Sigmoid colon (tissue), 7 donors: ENCODE data around the gene TPPP3. TPM values are rescaled to one million over a fixed set of nuclear protein-coding genes. Genes with fewer than 3 reads are reported as not detected.

ENCODE experiments used
- DNase-seq: peaks from one replicate; pipeline ENCODE4 v3.0.0-alpha.2; 2019
- H3K27ac ChIP-seq, 4 donors: fragments of 200-600 bp; sonication (generic); one replicate each; pipeline ENCODE4 v1.5.1; 2016 to 2019; ENCODE audit warnings: mild to moderate bottlenecking in 1 of 4
- H3K27me3 ChIP-seq, 3 donors: fragments of 200-600 bp; sonication (generic); one replicate each; pipeline ENCODE4 v1.5.1; 2019; ENCODE audit warnings: mild to moderate bottlenecking in 1 of 3
- H3K36me3 ChIP-seq, 4 donors: fragments of 200-600 bp; sonication (generic); one replicate each; pipeline ENCODE4 v1.5.1; 2016 to 2019
- H3K4me1 ChIP-seq, 4 donors: fragments of 200-600 bp; sonication (generic); one replicate each; pipeline ENCODE4 v1.5.1; 2017 to 2019
- H3K4me3 ChIP-seq, 4 donors: fragments of 200-600 bp; sonication (generic); one replicate each; pipeline ENCODE4 v1.5.1; 2017 to 2019; ENCODE audit warnings: mild to moderate bottlenecking in 2 of 4, moderate library complexity in 1 of 4
- H3K9me3 ChIP-seq, 4 donors: fragments of 200-600 bp in 3 of 4; sonication (generic) in 3 of 4; one replicate each; pipeline versions ENCODE4 v1.5.1 to v1.6.1; 2013 to 2019
- CTCF ChIP-seq, 4 experiments: fragments of 450-650 bp in 3 of 4; fragments of 200-600 bp in 1 of 4; IDR thresholded peaks; one replicate each; pipeline ENCODE4 v1.5.1; 2016 to 2019; ENCODE audit warnings: antibody characterized with exemption in 4 of 4, mild to moderate bottlenecking in 3 of 4, moderate library complexity in 2 of 4
- EP300 ChIP-seq, 4 donors: sonication (generic); formaldehyde crosslinking; IDR thresholded peaks; one replicate each; pipeline ENCODE4 v1.6.1; 2017; ENCODE audit warnings: antibody characterized with exemption in 4 of 4
- POLR2A ChIP-seq, 2 donors: fragments of 450-650 bp; IDR thresholded peaks; one replicate each; pipeline ENCODE4 v1.6.1; 2016; ENCODE audit warnings: antibody characterized with exemption in 2 of 2, mild to moderate bottlenecking in 2 of 2, moderate library complexity in 2 of 2
- POLR2AphosphoS5 ChIP-seq, 4 donors: sonication (generic); formaldehyde crosslinking; IDR thresholded peaks; one replicate each; pipeline ENCODE4 v1.6.1; 2017; ENCODE audit warnings: antibody characterized with exemption in 4 of 4
- WGBS, 2 donors: extraction: QIAGEN DNeasy Blood & Tissue Kit; methylation state at CpG; one replicate each; pipeline ENCODE4 v1.1.7; 2013; 5-methylcytosine and 5-hydroxymethylcytosine counted together
- intact Hi-C: fragments of 100-400 bp; cut with DNase I; formaldehyde crosslinking; loops from one replicate; pipeline ENCODE4 v1.15.1; 2023
- polyA plus RNA-seq, 3 donors: library from polyadenylated mRNA; stranded (reverse); fragments of 200-250 nt; gene quantifications; one replicate each; pipeline ENCODE4 v1.2.3, GENCODE V29; 2013
- small RNA-seq, 3 donors: library from RNA; depleted of rRNA; stranded (forward); fragments of <200 nt; gene quantifications; one replicate each; pipeline ENCODE3, GENCODE V24; 2016
- total RNA-seq, 4 donors: library from RNA; depleted of rRNA; stranded (reverse); fragments of >200 nt; gene quantifications; one replicate each; pipeline ENCODE4 v1.1.0, GENCODE V29; 2016
- donor health status: healthy with polysubstance abuse.
- donor health status: Bipolar disorder and iron deficiency.
- donor health status: healthy.

Gene TPPP3
- total and polyA plus RNA-seq, 7 donors: 2.4 to 27.4 (median 13.6) TPM

GRCh38 chr16:67345401-67345800 is 47.9 kb downstream of the TPPP3 start:
- intact Hi-C loops: no loop called here
- Histone ChIP-seq H3K36me3 (no peaks in the 10 kb centered on the region), H3K4me3 (no peak overlapping the region), H3K4me1 (no peaks in the 10 kb centered on the region), H3K27ac (no peak overlapping the region), H3K27me3 (no peaks in the 10 kb centered on the region), H3K9me3 (no peaks in the 10 kb centered on the region)
- DNase-seq: no peak
- 13 to 70% methylated on average over 1 of the region's 1 CpG for WGBS, 2 donors
- TF ChIP-seq POLR2AphosphoS5 (IDR thresholded peaks at IDR 0.05) (no peak), CTCF (IDR thresholded peaks at IDR 0.05) (no peak), EP300 (IDR thresholded peaks at IDR 0.05) (no peak), POLR2A (IDR thresholded peaks at IDR 0.05) (no peak)

- no peak overlapping the region for H3K4me3 ChIP-seq
- no peaks in the 10 kb centered on the region for H3K27me3 ChIP-seq
- no peaks in the 10 kb centered on the region for H3K9me3 ChIP-seq
- no peaks in the 10 kb centered on the region for H3K4me1 ChIP-seq
- WGBS, 2 donors: 92 to 94% methylated on average over 4 of the region's 4 CpGs
- intact Hi-C loops: no loop called here
- no peak for TF ChIP-seq EP300 (IDR thresholded peaks at IDR 0.05)
- no peaks in the 10 kb centered on the region for H3K36me3 ChIP-seq
- DNase-seq: no peak
- H3K27ac ChIP-seq: no peak overlapping the region
Observed at GRCh38 chr16:67342616-67343015, 50.7 kb downstream of the TPPP3 start.

- no peaks in the 10 kb centered on the region for H3K4me1 ChIP-seq
- TF ChIP-seq CTCF (IDR thresholded peaks at IDR 0.05): no peak
- no peak for TF ChIP-seq POLR2A (IDR thresholded peaks at IDR 0.05)
- TF ChIP-seq POLR2AphosphoS5 (IDR thresholded peaks at IDR 0.05): no peak
- TF ChIP-seq EP300 (IDR thresholded peaks at IDR 0.05): no peak
- 92 to 95% methylated on average over 3 of the region's 3 CpGs for WGBS, 2 donors
- no peaks in the 10 kb centered on the region for H3K36me3 ChIP-seq
- H3K27ac ChIP-seq: no peak overlapping the region
- intact Hi-C loops: no loop called here
- no peaks in the 10 kb centered on the region for H3K27me3 ChIP-seq
- no peak for DNase-seq
- no peak overlapping the region for H3K4me3 ChIP-seq
- H3K9me3 ChIP-seq: no peaks in the 10 kb centered on the region
Observed at GRCh38 chr16:67341250-67341649, 52.0 kb downstream of the TPPP3 start.

Small RNA genes within 50 kb of the gene (small RNA-seq; reads per million reads assigned to genes)
- 0 reads per million in 3 donors for gene RNU1-123P

Other genes starting within 250 kb of the TPPP3 start
- 10 to 100 TPM in 3 of 4 donors, 1 to 10 TPM in 1; 8.7 to 18.8 (median 12.2) TPM for gene B3GNT9, start 242.5 kb downstream of the TPPP3 start, total RNA-seq
- gene B3GNT9, start 242.5 kb downstream of the TPPP3 start, polyA plus RNA-seq: 1 to 10 TPM in 2 of 3 donors, under 1 TPM in 1; 0.46 to 4.9 (median 1.2) TPM
- gene TRADD, start 233.6 kb downstream of the TPPP3 start, total RNA-seq: 10 to 100 TPM; 16.1 to 23.2 (median 19.6) TPM
- gene TRADD, start 233.6 kb downstream of the TPPP3 start, polyA plus RNA-seq: 10 to 100 TPM; 23.4 to 30.2 (median 26.4) TPM
- 10 to 100 TPM in 2 of 4 donors, 1 to 10 TPM in 2; 7.5 to 11.8 (median 9.7) TPM for gene FBXL8, start 233.5 kb downstream of the TPPP3 start, total RNA-seq
- 10 to 100 TPM in 2 of 3 donors, 1 to 10 TPM in 1; 4.9 to 19.1 (median 10.8) TPM for gene FBXL8, start 233.5 kb downstream of the TPPP3 start, polyA plus RNA-seq
- 100 to 1,000 TPM in 1 of 4 donors, 10 to 100 TPM in 3; 21.2 to 109 (median 25.8) TPM for gene HSF4, start 228.8 kb downstream of the TPPP3 start, total RNA-seq
- gene HSF4, start 228.8 kb downstream of the TPPP3 start, polyA plus RNA-seq: 10 to 100 TPM in 1 of 3 donors, 1 to 10 TPM in 2; 1.2 to 17.9 (median 3.6) TPM
- 10 to 100 TPM; 23.2 to 36.7 (median 25.9) TPM for gene NOL3, start 223.0 kb downstream of the TPPP3 start, total RNA-seq
- gene NOL3, start 223.0 kb downstream of the TPPP3 start, polyA plus RNA-seq: 10 to 100 TPM; 12.7 to 23.9 (median 13.2) TPM
- gene MATCAP1, start 209.5 kb downstream of the TPPP3 start, total RNA-seq: 10 to 100 TPM in 1 of 4 donors, 1 to 10 TPM in 3; 6.6 to 22.2 (median 9.7) TPM
- gene MATCAP1, start 209.5 kb downstream of the TPPP3 start, polyA plus RNA-seq: 10 to 100 TPM in 1 of 3 donors, 1 to 10 TPM in 2; 3.0 to 30.3 (median 4.8) TPM
- gene EXOC3L1, start 203.4 kb downstream of the TPPP3 start, total RNA-seq: 1 to 10 TPM; 1.1 to 4.4 (median 1.9) TPM
- gene EXOC3L1, start 203.4 kb downstream of the TPPP3 start, polyA plus RNA-seq: 1 to 10 TPM; 2.5 to 8.4 (median 5.4) TPM
- gene E2F4, start 201.3 kb downstream of the TPPP3 start, total RNA-seq: 10 to 100 TPM; 59.9 to 85.9 (median 76.0) TPM
- 10 to 100 TPM; 40.0 to 71.0 (median 51.7) TPM for gene E2F4, start 201.3 kb downstream of the TPPP3 start, polyA plus RNA-seq
- 1 to 10 TPM in 2 of 4 donors, under 1 TPM in 2; 0.14 to 1.7 (median 1.1) TPM for gene ELMO3, start 194.4 kb downstream of the TPPP3 start, total RNA-seq
- 10 to 100 TPM; 31.8 to 41.8 (median 35.1) TPM for gene ELMO3, start 194.4 kb downstream of the TPPP3 start, polyA plus RNA-seq
- 10 to 100 TPM; 15.3 to 31.4 (median 24.2) TPM for gene TMEM208, start 166.4 kb downstream of the TPPP3 start, total RNA-seq
- 100 to 1,000 TPM in 1 of 3 donors, 10 to 100 TPM in 2; 33.0 to 109 (median 36.5) TPM for gene TMEM208, start 166.4 kb downstream of the TPPP3 start, polyA plus RNA-seq
- gene FHOD1, start 146.0 kb downstream of the TPPP3 start, total RNA-seq: 10 to 100 TPM in 2 of 4 donors, 1 to 10 TPM in 2; 6.7 to 17.1 (median 11.5) TPM
- gene FHOD1, start 146.0 kb downstream of the TPPP3 start, polyA plus RNA-seq: 10 to 100 TPM in 1 of 3 donors, 1 to 10 TPM in 2; 4.8 to 25.2 (median 5.5) TPM
- 1 to 10 TPM in 2 of 4 donors, under 1 TPM in 1, not detected in 1; 0.68 to 6.1 (median 1.1) TPM for gene SLC9A5, start 144.5 kb downstream of the TPPP3 start, total RNA-seq
- gene SLC9A5, start 144.5 kb downstream of the TPPP3 start, polyA plus RNA-seq: under 1 TPM in 2 of 3 donors, not detected in 1; 0.46 to 0.99 TPM
- 1 to 10 TPM; 1.4 to 6.2 (median 3.7) TPM for gene PLEKHG4, start 114.0 kb downstream of the TPPP3 start, total RNA-seq
- gene PLEKHG4, start 114.0 kb downstream of the TPPP3 start, polyA plus RNA-seq: 1 to 10 TPM; 3.0 to 7.9 (median 3.5) TPM
- gene KCTD19, start 66.8 kb downstream of the TPPP3 start, total RNA-seq: under 1 TPM in 1 of 4 donors, not detected in 3; under 0.01 TPM
- under 1 TPM in 1 of 3 donors, not detected in 2; 0.04 TPM for gene KCTD19, start 66.8 kb downstream of the TPPP3 start, polyA plus RNA-seq
- gene LRRC36, start 66.7 kb downstream of the TPPP3 start, total RNA-seq: under 1 TPM in 1 of 4 donors, not detected in 3; 0.55 TPM
- gene LRRC36, start 66.7 kb downstream of the TPPP3 start, polyA plus RNA-seq: under 1 TPM in 1 of 3 donors, not detected in 2; 0.74 TPM
- 10 to 100 TPM; 12.7 to 18.3 (median 16.1) TPM for gene ZDHHC1, start 23.0 kb upstream of the TPPP3 start, total RNA-seq
- gene ZDHHC1, start 23.0 kb upstream of the TPPP3 start, polyA plus RNA-seq: 1 to 10 TPM; 4.2 to 6.6 (median 4.4) TPM
- 1 to 10 TPM in 2 of 4 donors, under 1 TPM in 1, not detected in 1; 0.14 to 3.9 (median 1.4) TPM for gene HSD11B2, start 37.6 kb upstream of the TPPP3 start, total RNA-seq
- 100 to 1,000 TPM in 1 of 3 donors, 10 to 100 TPM in 2; 88.3 to 353 (median 90.4) TPM for gene HSD11B2, start 37.6 kb upstream of the TPPP3 start, polyA plus RNA-seq
- 100 to 1,000 TPM in 2 of 4 donors, 10 to 100 TPM in 2; 70.3 to 112 (median 93.6) TPM for gene ATP6V0D1, start 87.7 kb upstream of the TPPP3 start, total RNA-seq
- gene ATP6V0D1, start 87.7 kb upstream of the TPPP3 start, polyA plus RNA-seq: 100 to 1,000 TPM; 214 to 287 (median 231) TPM
- not detected for gene AGRP, start 90.0 kb upstream of the TPPP3 start, total RNA-seq
- gene AGRP, start 90.0 kb upstream of the TPPP3 start, polyA plus RNA-seq: not detected
- gene RIPOR1, start 135.3 kb upstream of the TPPP3 start, total RNA-seq: 10 to 100 TPM; 23.9 to 60.9 (median 35.2) TPM
- 10 to 100 TPM; 10.2 to 26.7 (median 11.8) TPM for gene RIPOR1, start 135.3 kb upstream of the TPPP3 start, polyA plus RNA-seq
- gene CTCF, start 169.0 kb upstream of the TPPP3 start, total RNA-seq: 10 to 100 TPM; 29.2 to 45.7 (median 35.8) TPM
- gene CTCF, start 169.0 kb upstream of the TPPP3 start, polyA plus RNA-seq: 10 to 100 TPM; 25.8 to 28.8 (median 27.5) TPM